GM12891 (cell line): ENCODE measurements around the gene CPA4.

Experiments
- DNase-seq: peaks from one replicate; pipeline ENCODE4 v3.0.0; 2011; ENCODE audit warnings: low spot score; ENCODE audit not compliant: insufficient read length
- FAIRE-seq: peaks from 2 replicates; lab custom pipeline; 2011; peaks lifted over from hg19 to GRCh38; lab: Jason Lieb, UNC
- PAX5 ChIP-seq: IDR thresholded peaks from 2 replicates; pipeline ENCODE4 v1.6.1; 2011; ENCODE audit warnings: low read length, moderate library complexity, mild to moderate bottlenecking; ENCODE audit not compliant: insufficient read depth, severe bottlenecking
- POLR2A ChIP-seq: IDR thresholded peaks from 2 replicates; pipeline ENCODE4 v1.6.1; 2011; ENCODE audit warnings: low read depth, low read length, control low read depth
- POLR2AphosphoS5 ChIP-seq: IDR thresholded peaks from 2 replicates; pipeline ENCODE4 v1.6.1; 2011; ENCODE audit warnings: low read depth, low read length, control low read depth
- POU2F2 ChIP-seq: IDR thresholded peaks from 2 replicates; pipeline ENCODE4 v1.6.1; 2011; ENCODE audit warnings: low read depth, mild to moderate bottlenecking, control low read depth, low read length, moderate library complexity
- SPI1 ChIP-seq: IDR thresholded peaks from 2 replicates; pipeline ENCODE4 v1.6.1; 2011; ENCODE audit warnings: low read depth, low read length, control low read depth
- TAF1 ChIP-seq: IDR thresholded peaks from 2 replicates; pipeline ENCODE4 v1.6.1; 2011; ENCODE audit warnings: low read depth, low read length, control low read depth

CPA4 gene

DNA sequence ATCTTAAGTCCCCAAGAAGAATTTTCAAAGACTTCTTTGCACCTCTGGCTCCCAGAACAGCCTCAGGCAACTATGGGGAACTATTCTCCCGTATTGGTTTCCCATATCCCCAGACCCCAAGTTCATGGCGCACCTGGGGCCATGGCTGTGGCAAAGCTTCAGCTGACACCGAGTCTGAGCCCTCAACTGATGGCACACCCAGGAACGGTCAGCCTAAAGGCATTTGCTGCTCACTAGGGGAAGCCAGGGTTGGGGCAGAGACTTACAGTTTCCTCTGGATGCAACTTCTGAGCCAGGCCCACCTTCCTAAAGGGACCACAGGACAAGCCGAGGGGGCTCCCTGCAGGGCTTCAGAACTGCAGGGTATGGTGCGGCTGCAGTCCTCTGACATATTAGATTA, 73.6 kb downstream of the CPA4 start:
- DNase-seq (no peak), FAIRE-seq (no peak)
- TF ChIP-seq POLR2AphosphoS5 (no peak), PAX5 (no peak), POU2F2 (no peak), POLR2A (no peak), SPI1 (no peak), TAF1 (no peak)

DNA sequence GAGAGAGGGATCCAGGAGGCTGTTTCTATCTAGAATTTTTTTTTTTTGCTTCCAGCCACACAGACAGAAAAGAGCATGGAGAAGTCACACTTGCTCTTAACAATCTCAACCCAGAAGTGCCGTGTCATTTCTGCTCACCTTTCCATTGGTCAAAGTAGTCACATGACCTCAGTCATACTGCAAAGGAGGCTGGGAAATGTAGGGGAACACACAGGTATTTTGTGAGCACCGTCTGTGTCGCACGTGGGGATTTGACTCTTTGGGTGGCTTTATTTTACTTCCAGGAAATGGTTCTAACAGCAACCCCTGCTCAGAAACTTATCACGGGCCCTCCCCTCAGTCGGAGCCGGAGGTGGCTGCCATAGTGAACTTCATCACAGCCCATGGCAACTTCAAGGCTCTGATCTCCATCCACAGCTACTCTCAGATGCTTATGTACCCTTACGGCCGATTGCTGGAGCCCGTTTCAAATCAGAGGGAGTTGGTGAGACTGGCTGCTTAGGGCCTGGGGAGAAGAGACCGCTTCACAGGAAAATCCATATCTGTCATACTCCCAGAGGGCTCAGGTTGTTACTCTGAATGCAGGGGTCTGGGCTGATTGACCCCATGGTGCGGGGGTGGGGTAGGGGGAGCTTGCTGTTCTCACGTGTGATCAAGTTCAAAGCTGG, 74.3 kb downstream of the CPA4 start:
- DNase-seq, result no peak
- no peak for FAIRE-seq
- TF ChIP-seq POLR2AphosphoS5 (no peak), TAF1 (no peak), POLR2A (no peak), POU2F2 (no peak), PAX5 (no peak), SPI1 (no peak)

DNA sequence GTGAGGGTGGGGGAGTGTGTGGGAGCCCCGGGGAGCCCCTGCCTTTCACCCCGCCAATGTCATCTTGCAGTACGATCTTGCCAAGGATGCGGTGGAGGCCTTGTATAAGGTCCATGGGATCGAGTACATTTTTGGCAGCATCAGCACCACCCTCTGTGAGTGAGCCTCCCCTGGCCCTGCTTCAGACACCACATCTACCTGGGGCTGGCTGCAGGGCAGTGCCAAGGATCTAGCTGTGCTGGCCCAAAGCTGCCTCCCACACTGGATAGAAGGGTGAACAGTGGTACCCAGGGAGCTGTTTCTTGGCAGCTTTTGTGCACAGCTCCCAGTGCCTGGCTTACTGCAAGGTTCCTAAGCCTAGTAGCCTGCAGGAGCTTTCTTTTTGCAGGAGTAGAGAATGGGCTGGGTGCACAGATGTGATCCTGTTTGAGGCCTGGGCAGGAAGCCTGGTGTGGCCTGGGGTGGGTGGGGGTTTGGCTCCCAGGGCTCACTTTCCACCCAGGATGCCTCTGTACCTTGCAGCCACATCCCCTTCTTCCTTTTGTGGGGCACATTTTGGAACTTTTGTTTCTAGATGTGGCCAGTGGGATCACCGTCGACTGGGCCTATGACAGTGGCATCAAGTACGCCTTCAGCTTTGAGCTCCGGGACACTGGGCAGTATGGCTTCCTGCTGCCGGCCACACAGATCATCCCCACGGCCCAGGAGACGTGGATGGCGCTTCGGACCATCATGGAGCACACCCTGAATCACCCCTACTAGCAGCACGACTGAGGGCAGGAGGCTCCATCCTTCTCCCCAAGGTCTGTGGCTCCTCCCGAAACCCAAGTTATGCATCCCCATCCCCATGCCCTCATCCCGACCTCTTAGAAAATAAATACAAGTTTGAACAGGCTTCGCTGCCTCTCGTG, 75.1 kb downstream of the CPA4 start:
- FAIRE-seq (no peak), DNase-seq (no peak)
- TF ChIP-seq POLR2A, result no peak
- no peak for TF ChIP-seq POU2F2
- no peak for TF ChIP-seq TAF1

DNA sequence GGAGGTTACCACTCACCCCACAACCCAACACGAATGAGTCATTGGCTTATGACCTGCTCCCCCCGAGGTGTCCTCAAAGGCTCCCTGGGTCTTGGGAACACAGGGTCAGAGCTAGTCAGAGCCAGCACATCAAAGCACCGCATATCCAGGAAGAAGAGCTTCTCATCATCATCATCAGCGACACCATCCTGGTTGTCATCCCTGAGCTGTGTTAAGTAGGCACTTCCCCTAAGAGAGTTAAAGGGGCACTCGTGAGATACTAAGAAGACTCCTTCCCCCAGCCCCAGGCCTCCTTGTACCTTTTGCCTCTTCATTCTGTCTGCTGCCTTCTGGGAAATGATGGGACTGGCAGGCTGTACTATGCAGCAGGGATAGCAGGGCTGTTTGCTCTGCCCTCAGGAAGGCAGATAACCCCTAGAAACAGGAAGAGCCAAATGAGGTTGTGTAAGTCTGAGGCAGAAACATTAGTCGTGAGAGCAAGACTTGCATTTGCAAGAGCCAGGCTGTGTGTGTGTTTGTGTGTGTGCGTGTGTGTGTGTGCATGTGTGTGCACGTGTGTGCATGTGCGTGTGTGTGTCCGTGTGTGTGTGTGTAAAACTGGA, 76.2 kb downstream of the CPA4 start:
- peak; percentile 83 for FAIRE-seq
- TF ChIP-seq SPI1 (peak; percentile 44), POLR2A (no peak), POLR2AphosphoS5 (no peak), PAX5 (no peak), POU2F2 (no peak)
- no peak for DNase-seq

DNA sequence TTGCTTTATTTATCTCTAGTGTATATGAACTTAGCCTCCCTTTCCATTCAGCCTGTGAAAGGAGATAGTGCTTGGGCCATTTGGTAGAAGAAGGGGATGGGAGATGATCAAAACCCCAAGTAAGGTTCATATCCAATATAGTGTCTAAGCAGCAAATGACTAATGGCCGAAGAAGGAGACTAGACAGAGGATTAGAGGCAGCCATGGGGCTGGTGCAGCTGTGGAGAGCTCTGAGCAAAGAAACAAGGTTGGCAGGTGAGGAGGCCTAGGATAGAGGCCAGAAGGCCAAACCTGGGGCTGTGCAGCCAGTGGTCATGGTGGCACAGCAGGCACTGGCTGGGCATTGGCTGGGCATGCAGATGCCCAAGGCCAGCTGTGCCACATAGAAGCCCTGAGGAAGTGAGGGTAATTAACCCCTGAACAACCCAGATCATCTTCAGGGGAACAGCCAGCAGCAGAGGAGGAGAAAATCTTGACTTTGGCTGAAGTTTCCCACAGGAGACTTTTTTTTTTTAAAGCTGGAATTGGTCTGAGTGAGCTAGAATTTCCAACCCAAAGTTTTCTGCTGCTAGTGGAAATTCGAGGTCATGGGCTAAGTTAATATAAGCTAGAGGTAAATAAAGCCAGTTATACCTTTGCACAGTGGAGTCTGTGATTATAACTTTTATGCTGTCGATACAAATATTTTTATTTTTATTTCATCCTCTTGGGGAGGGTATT, 77.0 kb downstream of the CPA4 start:
- TF ChIP-seq POU2F2, result no peak
- TF ChIP-seq SPI1, result no peak
- TF ChIP-seq POLR2A, result no peak
- TF ChIP-seq TAF1, result no peak
- TF ChIP-seq PAX5, result no peak
- no peak for TF ChIP-seq POLR2AphosphoS5
- DNase-seq (no peak), FAIRE-seq (no peak)

DNA sequence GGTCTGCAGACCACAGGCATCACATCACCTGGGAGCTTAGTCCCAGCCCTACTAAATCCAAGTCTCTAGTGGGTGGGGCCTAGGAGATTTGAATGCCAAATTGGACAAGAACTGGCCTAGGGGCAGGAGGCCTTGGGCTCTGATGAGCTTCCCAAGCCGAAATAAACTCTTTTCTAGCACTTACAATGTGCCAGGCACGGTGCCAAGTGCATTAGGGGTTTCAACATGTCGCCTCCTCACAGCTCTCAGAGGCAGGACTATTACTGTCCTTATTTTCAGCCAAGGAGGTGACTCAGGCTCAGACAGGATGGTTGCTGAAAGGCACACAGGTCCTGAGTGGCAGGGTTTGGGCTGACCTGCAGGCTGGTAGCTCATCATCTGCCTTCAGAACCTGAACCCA, 78.1 kb downstream of the CPA4 start:
- no peak for FAIRE-seq
- no peak for DNase-seq
- TF ChIP-seq POLR2A (no peak), POLR2AphosphoS5 (no peak), POU2F2 (no peak), SPI1 (no peak), TAF1 (no peak), PAX5 (no peak)

DNA sequence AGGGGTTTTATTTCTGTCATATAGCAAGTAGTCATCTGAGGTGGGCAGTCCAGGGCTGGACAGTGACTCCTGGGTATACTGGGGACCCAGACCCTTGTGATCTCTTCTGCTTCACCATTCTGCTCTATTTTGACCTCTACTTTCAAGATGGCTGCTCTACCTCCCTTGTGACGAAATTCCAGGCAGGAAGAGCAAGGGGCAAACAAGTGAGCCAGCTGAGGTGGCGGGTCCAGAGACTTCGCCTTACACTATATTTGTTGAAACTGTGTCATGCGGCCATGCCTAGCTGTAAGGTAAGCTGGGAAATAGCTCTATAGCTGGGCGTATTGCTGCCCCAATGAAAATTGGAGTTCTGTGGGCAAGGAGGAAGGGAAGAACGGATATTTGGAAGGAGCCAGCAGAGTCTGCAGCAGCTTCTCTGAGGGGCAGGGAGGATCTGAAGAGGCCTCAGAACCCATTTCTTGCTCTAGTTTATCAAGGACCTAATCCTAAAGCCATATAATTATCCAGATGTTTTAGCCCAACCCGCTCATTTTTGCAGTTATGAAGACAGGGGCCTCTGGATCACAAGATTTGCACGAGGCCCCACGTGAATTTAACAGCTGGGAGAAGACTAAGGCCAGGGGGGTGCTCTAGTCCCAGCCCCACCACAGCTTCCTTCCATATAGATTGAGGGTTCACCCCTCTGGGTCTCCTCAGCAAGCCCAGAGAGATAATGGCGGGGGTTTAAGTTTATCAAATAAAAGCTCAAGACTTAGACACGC, 79.6 kb downstream of the CPA4 start:
- DNase-seq (no peak), FAIRE-seq (no peak)
- TF ChIP-seq PAX5, result no peak
- TF ChIP-seq TAF1, result no peak
- no peak for TF ChIP-seq POU2F2
- TF ChIP-seq SPI1, result no peak
- TF ChIP-seq POLR2AphosphoS5, result no peak
- no peak for TF ChIP-seq POLR2A
